CD4-positive, alpha-beta T cell treated with Interleukin-6 at 100 ng/mL for 8 hours (primary cell): Measurements from ENCODE around the gene HSPA2.
"Not testable (repeated sequence)": the region's sequence is repeated elsewhere in the genome, so short reads cannot be mapped to it uniquely, and the experiment has no call there.

Experiments
- DNase-seq: peaks from one replicate; pipeline ENCODE4 v3.0.0-alpha.2; 2020; ENCODE audit warnings: mixed read lengths, low spot score

Gene HSPA2

DNA sequence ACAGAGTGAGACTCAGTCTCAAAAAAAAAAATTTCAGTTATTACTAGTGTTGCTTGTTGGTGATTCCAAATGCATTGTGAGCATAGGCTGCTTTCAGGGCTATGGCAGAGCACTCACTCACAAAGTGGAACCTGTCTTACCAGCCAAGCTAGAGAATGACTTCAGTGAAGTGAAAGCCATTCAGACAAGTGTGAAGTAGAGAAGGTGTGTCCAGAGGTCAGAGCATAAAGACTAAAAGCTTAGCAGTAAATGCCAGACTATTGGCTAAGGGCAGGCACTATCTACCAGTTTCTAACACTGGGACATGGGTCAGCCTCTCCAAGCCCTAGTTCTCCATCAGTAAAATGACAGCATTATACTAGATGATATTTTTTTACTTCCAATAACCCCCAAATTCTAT lies 21.9 kb downstream of the HSPA2 start:
- DNase-seq: no peak

DNA sequence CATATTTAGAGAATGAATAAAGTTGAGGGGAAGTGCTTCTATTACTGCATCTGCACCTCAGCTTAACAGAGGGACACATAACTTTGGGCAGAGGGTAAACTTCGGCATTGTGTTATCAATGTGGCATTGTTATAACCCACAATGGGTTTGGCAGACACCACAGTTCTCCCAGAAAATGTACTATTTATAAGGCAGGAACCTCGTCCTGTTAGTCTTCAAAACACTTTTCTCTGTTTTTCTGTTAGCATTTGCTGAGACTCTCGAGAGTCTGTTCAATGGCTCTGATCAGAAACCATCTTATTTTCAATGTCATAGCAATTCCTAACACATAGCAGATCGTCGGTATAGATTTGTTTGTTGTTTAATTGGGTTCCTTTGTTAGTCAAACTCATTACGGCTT lies 23.2 kb downstream of the HSPA2 start:
- DNase-seq: no peak

DNA sequence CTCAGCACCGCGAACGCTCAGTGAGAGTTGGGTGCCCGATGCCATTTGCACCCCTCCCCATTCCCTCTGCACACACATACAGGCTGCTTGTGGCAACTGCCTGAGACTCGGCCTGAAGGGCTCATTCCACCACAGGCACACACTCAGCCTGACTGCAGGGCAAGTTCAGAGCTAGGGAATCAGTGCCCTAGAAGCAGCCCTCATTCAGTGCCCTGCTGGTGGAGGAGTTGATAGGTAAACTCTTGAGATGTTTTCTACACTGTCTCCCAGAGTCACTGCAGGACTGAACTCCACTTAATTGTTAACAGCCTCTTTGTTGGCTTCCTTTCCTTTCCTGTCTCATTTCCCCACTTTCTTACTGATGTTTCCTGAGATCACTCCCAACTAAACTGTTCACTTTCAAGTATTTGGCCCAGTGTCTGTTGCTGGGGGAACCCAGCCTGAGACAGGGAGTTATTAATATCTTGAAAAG lies 26.1 kb downstream of the HSPA2 start:
- no peak for DNase-seq

DNA sequence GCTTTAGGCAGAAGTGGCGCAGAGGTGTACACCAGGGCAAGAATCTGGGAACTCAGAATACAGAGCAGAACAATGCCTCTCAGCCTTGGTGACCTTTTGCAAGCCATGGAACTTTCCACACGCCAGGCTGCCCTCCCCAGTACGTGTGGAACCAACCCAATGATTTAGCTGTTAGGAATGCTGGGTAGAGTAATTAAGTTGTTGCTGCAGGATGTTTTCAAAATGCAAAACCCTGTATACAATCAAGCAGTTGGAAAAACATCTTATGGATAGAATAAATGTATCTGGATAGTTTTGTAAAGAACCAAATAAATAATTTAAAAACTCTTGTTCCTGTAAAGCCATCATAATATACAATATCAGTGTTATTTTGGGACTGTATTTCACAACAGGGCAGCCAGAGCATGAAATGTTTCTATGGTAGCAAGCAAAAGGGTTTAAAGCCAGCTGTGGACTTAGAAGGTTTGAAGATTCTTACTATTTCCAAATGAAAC lies 28.6 kb downstream of the HSPA2 start:
- DNase-seq: no peak

DNA sequence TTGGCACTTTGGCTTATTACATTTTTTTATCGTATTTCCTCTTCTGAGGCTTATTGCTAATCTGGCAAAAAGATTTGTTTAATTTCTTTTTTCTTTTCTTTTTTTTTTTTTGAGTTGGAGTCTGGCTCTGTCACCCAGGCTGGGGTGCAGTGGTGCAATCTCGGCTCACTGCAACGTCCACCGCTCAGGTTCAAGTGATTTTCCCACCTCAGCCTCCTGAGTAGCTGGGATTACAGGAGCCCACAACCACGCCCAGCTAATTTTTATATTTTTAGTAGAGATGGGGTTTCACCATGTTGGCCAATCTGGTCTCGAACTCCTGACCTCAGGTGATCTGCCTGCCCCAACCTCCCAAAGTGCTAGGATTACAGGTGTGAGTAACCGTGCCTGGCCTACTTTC lies 29.1 kb downstream of the HSPA2 start:
- DNase-seq: not testable (repeated sequence)

DNA sequence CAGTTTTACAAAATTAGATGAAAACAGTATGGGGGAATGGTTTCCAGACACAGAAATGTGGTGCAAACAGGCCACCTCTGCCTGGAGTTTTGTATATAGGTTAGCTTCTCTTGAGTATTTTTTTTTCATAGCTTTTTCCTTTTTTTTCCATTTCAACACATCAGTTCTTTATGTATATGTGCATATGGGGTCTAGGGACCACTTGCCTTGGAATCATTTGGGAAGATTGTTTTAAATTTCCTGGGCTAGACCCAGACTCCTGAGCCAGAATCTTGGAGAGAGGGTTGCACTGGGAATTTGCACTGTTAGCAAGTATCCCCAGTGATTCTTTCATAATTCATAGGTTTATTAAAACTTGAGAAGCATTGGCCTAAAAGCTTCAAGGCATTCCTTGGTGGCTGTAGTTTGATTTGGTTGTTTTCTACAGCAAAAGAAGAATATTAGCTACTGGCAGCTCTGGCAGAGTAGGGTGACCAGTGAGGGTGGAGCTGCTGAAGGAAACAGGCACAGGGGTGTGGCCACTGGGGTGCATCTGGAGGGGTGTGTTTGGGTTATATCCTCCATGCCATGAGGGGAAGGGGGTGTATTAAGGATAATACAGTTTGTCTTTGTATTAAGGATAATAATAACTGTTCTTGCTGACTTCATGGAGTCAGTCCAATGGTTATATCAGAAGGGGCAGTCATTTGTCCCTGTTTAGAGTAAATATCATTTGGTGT lies 32.0 kb downstream of the HSPA2 start:
- no peak for DNase-seq

DNA sequence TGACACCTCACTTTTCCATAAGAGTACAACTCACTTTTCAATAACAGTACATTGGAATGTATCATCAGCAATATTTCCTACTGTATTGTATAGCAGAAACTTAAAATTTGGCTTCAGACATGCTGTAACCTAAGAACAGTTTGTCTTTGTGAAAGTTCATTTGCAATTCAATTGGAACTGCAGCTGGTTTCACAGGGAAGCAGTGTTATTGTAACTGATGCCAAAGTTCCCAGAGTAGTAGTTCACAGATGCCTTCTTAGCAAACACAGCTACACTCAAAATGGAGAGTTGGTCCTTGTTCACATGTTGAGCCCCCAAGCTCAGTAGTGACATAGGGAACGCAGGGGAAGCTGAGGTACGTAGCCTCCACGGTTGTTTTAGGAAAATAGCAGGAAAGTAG lies 32.6 kb downstream of the HSPA2 start:
- no peak for DNase-seq

DNA sequence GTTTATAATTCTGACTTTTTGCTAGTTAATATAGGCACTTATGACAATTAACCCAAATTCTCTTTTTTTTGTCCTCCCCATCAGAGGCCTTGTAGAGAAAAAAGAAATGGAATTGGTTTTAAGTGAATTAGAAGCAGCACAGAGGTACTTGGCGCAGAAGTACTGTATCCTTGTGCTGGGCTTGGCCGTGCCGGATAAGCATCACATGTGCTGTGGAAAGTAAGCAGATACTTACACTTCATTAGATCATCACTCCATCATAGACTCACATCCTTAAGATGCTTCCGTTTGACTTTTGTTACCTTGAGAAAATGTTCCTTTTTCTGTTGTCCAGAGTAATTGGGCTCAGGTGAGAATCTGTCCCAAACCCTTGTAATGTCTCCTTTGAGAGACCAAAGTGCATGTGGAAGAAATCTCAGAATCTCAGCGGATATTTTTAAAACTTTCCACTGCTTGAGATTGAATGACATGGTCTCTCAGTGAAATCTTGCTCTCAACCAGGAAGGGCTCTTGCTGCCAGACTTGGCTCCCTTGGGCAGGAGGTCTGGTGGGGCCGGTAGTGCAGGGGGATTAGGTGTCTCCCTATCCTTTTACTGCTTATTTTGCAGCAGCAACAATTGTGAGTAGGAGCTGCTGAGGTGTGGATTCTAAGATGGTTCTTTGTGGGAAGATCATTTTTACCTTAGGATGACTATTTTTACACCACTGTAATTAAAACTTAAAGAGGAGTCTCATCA lies 34.0 kb downstream of the HSPA2 start:
- no peak for DNase-seq

DNA sequence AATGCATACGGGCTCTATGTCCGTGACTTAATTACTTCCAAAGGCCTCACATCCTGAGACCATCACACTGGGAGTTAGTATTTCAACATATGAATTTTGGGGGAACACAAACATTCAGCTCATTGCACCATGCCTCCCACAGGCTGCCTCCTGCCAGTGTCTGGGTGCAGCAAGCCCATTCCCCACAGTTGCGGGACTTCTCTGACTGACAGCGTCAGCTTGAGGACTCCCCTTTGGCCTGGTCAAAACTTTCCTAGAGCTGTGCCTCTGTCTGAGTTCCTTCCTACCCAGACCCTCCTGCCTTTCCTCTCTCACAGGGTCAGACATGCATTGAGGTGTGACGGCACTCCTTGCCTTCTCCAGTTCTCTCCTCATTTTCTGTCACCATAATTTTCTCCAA lies 36.7 kb downstream of the HSPA2 start:
- DNase-seq: no peak

DNA sequence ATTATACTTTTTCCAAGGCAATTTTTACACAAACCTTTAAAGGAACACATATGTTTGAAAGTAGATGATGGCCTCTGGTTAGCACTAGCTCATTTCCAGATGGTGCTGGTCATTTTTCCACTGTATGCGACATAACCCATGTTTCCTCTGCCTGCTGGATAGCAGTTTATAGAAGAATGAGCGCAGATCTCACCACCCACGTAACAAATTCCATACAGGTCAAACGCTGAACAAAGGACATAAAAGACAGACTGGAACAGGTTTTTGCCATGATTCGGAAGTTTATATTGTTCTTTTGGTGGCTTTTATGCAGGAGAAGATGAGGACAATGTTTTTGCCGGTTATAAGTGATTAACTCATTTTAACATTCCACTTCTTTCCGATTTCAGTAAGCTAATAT lies 39.9 kb downstream of the HSPA2 start:
- no peak for DNase-seq

DNA sequence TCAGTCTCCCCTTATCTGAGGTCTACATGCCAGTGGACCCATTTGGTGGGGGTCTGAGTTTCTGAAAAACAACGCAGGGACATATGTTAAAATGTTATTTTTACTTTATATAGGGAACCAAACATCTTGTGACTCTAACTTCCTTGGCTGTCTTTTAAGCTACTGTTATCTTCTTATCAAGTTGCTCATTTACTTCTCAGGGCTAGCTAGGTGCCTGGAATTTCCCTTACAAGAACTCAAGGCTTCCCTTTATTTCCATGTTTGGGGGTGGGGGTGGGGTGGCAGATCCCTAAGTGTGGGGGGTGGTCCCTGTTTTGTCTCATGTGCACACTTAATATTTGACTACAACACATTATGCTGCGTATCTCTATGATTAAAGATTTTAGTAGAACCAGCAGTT lies 40.8 kb downstream of the HSPA2 start:
- no peak for DNase-seq

DNA sequence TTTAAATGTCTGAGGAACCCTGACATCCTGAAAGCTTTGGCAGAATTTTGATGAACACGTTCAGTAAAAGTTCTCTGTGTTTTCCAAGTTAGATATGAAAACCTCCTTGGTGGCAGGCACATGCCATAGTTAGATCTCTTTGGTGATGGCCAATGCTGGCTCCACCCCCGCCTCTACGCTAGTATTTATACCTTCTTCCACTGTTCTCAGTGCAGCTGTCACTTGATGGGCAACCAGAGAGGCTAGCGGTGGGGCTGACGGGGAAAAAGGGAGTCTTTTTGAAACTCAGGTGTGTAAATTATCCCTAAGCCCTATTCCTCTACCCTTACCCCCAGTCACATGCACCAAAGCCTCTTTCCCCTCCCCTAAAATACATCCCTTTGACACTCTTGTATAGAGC lies 41.3 kb downstream of the HSPA2 start:
- no peak for DNase-seq

DNA sequence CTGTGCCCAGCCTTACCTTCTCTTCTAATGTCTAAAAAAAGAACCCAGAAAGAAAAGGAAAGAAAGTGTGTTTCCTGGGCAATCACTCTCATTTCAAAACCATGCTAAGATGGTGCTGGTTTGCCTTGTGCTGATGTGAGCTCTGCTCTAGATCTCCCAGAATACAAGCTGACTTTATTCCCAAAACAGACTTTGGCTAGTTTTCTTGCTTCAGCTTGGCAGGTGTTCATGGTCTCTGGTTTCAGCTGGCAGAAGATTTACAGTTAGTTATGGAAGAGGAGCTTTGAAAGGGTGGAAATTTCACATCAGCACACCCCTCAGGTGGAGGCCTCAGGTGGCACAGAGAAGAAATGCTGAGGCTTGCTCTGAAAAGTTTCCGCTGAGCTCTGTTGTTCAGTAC lies 43.6 kb downstream of the HSPA2 start:
- no peak for DNase-seq

DNA sequence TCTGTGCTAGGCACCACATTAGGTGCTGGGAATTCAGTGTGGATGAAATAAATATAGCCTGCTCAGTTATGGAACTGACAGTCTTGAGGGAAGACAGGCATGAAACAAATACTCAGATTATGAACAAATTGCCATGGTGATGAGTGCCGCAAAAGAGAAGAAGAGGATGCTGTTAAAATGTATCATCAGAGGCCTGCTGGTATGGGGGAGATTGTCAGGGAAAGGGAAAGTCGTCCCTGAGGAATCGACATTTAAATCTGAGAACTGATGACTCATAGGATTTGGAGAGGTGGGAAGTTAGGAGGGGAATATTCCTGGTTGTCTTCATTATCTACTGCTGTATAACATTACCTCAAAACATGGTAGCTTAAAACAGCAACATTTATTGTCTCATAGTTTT lies 51.3 kb downstream of the HSPA2 start:
- no peak for DNase-seq
